Bronchial epithelial cell (primary cell): Measurements from ENCODE around the gene MAP3K5. TPM values are rescaled to one million over a fixed set of nuclear protein-coding genes. Genes with fewer than 3 reads are reported as not detected.

Experiments used
- DNase-seq: peaks from one replicate; pipeline ENCODE4 v3.0.0-alpha.2; 2010; ENCODE audit warnings: low read depth
- FAIRE-seq: peaks from 2 replicates; lab custom pipeline; 2011; peaks lifted over from hg19 to GRCh38; lab: Jason Lieb, UNC
- H3K27me3 ChIP-seq: 2 replicates; pipeline ENCODE4 v1.5.1; 2011; ENCODE audit warnings: low read length; ENCODE audit not compliant: control insufficient read depth, insufficient read depth
- H3K36me3 ChIP-seq: 2 replicates; pipeline ENCODE4 v1.5.1; 2011; ENCODE audit warnings: low read length; ENCODE audit not compliant: control insufficient read depth, insufficient read depth
- H3K4me3 ChIP-seq: 2 replicates; pipeline ENCODE4 v1.5.1; 2011; ENCODE audit warnings: mild to moderate bottlenecking, low read depth, low read length, control low read depth
- total RNA-seq: library from RNA; depleted of rRNA; stranded (reverse); fragments of >200 nt; gene quantifications from 2 replicates; pipeline ENCODE4 v1.2.1, GENCODE V29; 2014
- TF ChIP-seq, protein P1 (sequence below): IDR thresholded peaks from 2 replicates; pipeline ENCODE4 v1.5.1; 2011; ENCODE audit warnings: mild to moderate bottlenecking, moderate library complexity, low read length, control low read depth, inconsistent platforms; ENCODE audit not compliant: insufficient read depth, severe bottlenecking

MAP3K5 gene
- total RNA-seq, 1 donor from 2014 or later, result 8.2 TPM

DNA sequence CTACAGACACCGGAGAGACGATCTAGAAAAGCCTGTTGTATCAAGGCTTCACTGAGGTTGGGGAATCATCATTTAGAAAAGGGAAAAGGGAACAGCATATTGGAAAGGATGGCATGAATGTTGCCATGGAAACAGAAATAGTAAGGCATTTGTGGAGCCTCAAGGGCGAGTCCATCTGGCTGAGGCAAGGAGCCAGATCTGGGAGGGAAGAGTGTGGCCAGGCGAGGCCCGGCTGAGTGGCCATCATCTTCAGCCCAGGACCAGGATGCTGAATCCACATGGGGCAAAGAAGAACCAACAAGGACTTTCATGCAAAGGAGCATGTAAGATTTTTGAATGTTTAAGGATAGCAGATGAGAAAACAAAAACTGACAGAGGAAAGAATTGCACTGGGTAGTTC, 85.8 kb downstream of the MAP3K5 start:
- DNase-seq (no peak), FAIRE-seq (no peak)
- Histone ChIP-seq H3K4me3 (no peak overlapping the region), H3K27me3 (no peaks in the 10 kb centered on the region), H3K36me3 (no peaks in the 10 kb centered on the region)
- TF ChIP-seq, protein P1, sequence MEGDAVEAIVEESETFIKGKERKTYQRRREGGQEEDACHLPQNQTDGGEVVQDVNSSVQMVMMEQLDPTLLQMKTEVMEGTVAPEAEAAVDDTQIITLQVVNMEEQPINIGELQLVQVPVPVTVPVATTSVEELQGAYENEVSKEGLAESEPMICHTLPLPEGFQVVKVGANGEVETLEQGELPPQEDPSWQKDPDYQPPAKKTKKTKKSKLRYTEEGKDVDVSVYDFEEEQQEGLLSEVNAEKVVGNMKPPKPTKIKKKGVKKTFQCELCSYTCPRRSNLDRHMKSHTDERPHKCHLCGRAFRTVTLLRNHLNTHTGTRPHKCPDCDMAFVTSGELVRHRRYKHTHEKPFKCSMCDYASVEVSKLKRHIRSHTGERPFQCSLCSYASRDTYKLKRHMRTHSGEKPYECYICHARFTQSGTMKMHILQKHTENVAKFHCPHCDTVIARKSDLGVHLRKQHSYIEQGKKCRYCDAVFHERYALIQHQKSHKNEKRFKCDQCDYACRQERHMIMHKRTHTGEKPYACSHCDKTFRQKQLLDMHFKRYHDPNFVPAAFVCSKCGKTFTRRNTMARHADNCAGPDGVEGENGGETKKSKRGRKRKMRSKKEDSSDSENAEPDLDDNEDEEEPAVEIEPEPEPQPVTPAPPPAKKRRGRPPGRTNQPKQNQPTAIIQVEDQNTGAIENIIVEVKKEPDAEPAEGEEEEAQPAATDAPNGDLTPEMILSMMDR, result no peak

GRCh38 chr6:136703331-136703865, 88.9 kb downstream of the MAP3K5 start:
- FAIRE-seq, result no peak

GRCh38 chr6:136701045-136701444, 91.2 kb downstream of the MAP3K5 start:
- DNase-seq, result no peak
- TF ChIP-seq, protein P1, result no peak
- FAIRE-seq, result no peak
- H3K36me3 ChIP-seq, result no peaks in the 10 kb centered on the region
- no peaks in the 10 kb centered on the region for H3K27me3 ChIP-seq
- H3K4me3 ChIP-seq, result no peak overlapping the region

More at GRCh38 chr6:136703331-136703865, 88.9 kb downstream of the MAP3K5 start:
- Histone ChIP-seq H3K27me3 (no peaks in the 10 kb centered on the region), H3K4me3 (no peak overlapping the region), H3K36me3 (no peaks in the 10 kb centered on the region)
- TF ChIP-seq, protein P1, result no peak
- peak; percentile 63 for DNase-seq

GRCh38 chr6:136699358-136699757, 92.9 kb downstream of the MAP3K5 start:
- Histone ChIP-seq H3K36me3 (no peaks in the 10 kb centered on the region), H3K27me3 (no peaks in the 10 kb centered on the region), H3K4me3 (no peak overlapping the region)
- DNase-seq, result no peak
- no peak for FAIRE-seq
- TF ChIP-seq, protein P1, result no peak

DNA sequence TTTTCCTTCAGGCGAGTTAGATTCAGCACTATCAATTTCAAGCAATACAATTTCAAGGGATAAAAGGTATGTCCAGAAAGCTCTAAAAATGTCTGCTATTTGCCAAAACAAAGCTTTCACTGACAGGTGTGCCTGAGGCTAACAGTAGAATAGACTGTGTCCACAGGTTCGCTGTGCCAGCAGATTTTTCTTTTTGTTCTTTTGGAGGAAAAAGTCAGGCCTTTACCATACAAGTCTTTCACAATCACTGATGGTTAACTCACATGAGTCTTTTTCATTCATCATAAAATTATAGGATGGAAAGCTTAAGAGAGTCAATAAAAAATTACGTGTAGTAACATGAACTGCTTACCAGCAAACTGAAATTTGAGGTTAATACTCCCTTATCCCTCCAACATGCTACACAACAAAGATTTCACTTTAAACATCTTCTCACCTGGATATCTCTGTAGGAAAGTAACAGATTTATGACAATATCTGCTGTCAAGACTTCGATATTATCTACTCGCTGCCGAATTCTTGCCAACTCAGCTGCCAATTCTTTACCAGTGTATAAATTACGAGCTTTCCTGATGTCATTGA, 95.4 kb downstream of the MAP3K5 start:
- Histone ChIP-seq H3K4me3 (no peak overlapping the region), H3K27me3 (no peaks in the 10 kb centered on the region), H3K36me3 (no peaks in the 10 kb centered on the region)
- FAIRE-seq (no peak), DNase-seq (peak; percentile 81)
- TF ChIP-seq, protein P1, result no peak
